ENCODE data around the gene PDE8A.
"Not testable (repeated sequence)": the region's sequence is repeated elsewhere in the genome, so short reads cannot be mapped to it uniquely, and the experiment has no call there.

The PDE8A gene

DNA sequence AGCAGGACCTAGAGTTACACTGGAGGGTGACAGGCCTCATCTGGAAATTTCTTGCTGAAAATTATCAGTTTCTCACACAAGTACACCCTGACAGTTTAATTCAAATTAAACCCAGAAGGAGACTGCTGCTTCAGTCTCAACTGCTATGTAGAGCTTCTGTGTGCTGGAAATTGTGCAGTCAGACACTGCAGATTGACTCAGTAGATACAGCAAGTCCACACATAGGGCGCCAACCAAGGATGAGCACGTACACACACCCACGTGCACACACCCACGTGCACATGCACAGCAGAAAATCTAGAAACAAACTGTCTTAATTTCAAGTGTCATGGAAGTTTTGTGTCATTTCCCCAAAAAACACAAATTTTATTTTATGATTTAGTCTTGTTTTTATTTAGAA is 192.9 kb downstream of the PDE8A start:
- Histone ChIP-seq H3K9me3 (ENCODE audit: control insufficient read depth, insufficient read depth, low read depth, low read length) (no peaks in the 10 kb centered on the region), H3K27ac (ENCODE audit: extremely low read depth, low read depth, low read length) (no peak overlapping the region), H3K4me1 (ENCODE audit: control insufficient read depth, insufficient read depth, low read length) (0 out of 2 replicates have a peak, but pooled peaks cover 2% of the 10 kb centered on the region), H3K4me3 (ENCODE audit: low read depth, low read length) (no peak overlapping the region), H3K36me3 (ENCODE audit: control insufficient read depth in 2 of 2, insufficient read depth in 1 of 2, low read length in 2 of 2) (no peaks in the 10 kb centered on the region)
- CTCF ChIA-PET: no interaction called here
- no peak for TF ChIP-seq ZNF174 (tag by site-specific recombination; IDR thresholded peaks at IDR 0.05)
- no peak for TF ChIP-seq ZNF785 (tag by site-specific recombination; IDR thresholded peaks at IDR 0.05)
- TF ChIP-seq SETDB1 (IDR thresholded peaks at IDR 0.05; ENCODE audit: insufficient read length, low read length): no peak
- 0 out of 2 replicates have a peak, but pooled peaks have one; percentile 24 for TF ChIP-seq ZFHX2 (tag by site-specific recombination; conservative IDR thresholded peaks at IDR 0.05)
- 0 out of 2 replicates have a peak, but pooled peaks have one; percentile 13 for TF ChIP-seq EGR2 (tag by site-specific recombination; IDR thresholded peaks at IDR 0.05; ENCODE audit: low read depth)
- POLR2A ChIA-PET: no interaction called here

DNA sequence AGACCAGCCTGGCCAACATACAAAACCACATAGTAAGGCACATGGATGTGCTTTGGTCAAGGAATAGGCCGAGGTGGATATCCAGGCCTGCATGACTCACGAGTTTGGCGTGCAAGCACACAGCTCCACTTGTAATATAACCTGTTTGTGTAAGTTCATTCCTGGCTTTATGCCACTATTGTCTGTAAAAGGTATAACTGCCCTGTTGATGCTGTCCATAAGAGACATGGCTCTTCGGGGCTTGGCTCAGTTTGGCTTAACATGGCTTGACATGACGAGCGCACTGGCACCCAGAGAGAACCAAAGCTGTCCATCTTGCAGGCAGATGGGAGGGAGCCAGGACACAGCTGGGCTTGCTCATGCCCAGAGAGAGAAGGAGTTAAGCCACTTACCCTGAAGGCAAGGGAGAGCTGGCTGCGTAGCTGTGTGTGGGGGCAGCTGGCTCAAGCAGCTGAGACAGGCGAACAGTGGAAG is 195.4 kb downstream of the PDE8A start:
- TF ChIP-seq SCRT2 (tag by site-specific recombination; IDR thresholded peaks at IDR 0.05): peak; percentile 80
- 0 out of 2 replicates have a peak, but pooled peaks have one; percentile 15 for TF ChIP-seq ZBTB17 (tag by site-specific recombination; IDR thresholded peaks at IDR 0.05)
- TF ChIP-seq, protein P1, sequence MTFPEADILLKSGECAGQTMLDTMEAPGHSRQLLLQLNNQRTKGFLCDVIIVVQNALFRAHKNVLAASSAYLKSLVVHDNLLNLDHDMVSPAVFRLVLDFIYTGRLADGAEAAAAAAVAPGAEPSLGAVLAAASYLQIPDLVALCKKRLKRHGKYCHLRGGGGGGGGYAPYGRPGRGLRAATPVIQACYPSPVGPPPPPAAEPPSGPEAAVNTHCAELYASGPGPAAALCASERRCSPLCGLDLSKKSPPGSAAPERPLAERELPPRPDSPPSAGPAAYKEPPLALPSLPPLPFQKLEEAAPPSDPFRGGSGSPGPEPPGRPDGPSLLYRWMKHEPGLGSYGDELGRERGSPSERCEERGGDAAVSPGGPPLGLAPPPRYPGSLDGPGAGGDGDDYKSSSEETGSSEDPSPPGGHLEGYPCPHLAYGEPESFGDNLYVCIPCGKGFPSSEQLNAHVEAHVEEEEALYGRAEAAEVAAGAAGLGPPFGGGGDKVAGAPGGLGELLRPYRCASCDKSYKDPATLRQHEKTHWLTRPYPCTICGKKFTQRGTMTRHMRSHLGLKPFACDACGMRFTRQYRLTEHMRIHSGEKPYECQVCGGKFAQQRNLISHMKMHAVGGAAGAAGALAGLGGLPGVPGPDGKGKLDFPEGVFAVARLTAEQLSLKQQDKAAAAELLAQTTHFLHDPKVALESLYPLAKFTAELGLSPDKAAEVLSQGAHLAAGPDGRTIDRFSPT (tag by site-specific recombination; IDR thresholded peaks at IDR 0.05): 0 out of 2 replicates have a peak, but pooled peaks have one; percentile 38
- H3K4me3 ChIP-seq (ENCODE audit: low read depth, low read length); H3K4me1 ChIP-seq (ENCODE audit: control insufficient read depth, insufficient read depth, low read length); H3K36me3 ChIP-seq (ENCODE audit: control insufficient read depth in 2 of 2, insufficient read depth in 1 of 2, low read length in 2 of 2); H3K9me3 ChIP-seq (ENCODE audit: control insufficient read depth, insufficient read depth, low read depth, low read length); H3K27ac ChIP-seq (ENCODE audit: extremely low read depth, low read depth, low read length): not testable (repeated sequence)
- CTCF ChIA-PET: interaction anchor here (0.6 to 1.4 kb wide), 3 partner anchors 8 to 368 kb away, joined by 3 to 10 read pairs (median 3); no protein-coding TSS in a partner anchor
- POLR2A ChIA-PET: interaction anchor here (0.8 kb wide), 1 partner anchor 8 kb away, joined by 3 read pairs; no protein-coding TSS in a partner anchor

DNA sequence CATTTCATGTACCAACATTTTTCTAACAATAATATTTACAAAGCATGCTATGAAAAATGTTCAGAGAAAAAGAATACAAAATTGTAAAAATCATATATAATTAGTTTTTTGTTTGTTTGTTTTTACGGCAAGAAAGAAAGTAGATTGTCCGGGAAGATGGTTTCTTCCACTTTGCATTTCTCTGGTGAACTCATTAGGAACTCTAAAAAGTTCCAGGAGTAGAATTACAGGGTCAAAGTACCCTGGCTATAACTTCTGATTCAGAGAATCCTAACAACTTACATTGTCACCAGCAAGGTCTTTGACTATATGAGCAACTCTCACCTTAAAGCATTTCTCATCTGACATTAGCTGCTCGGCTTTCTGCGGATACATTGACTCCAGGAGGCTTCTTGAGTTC is 196.7 kb downstream of the PDE8A start:
- H3K4me3 ChIP-seq (ENCODE audit: low read depth, low read length): no peak overlapping the region
- H3K36me3 ChIP-seq (ENCODE audit: control insufficient read depth in 2 of 2, insufficient read depth in 1 of 2, low read length in 2 of 2): no peaks in the 10 kb centered on the region
- 0 out of 2 replicates have a peak, but pooled peaks cover 2% of the 10 kb centered on the region for H3K4me1 ChIP-seq (ENCODE audit: control insufficient read depth, insufficient read depth, low read length)
- H3K27ac ChIP-seq (ENCODE audit: extremely low read depth, low read depth, low read length): no peak overlapping the region
- CTCF ChIA-PET: interaction anchor here (0.6 to 1.1 kb wide), 3 partner anchors 9 to 134 kb away, joined by 3 to 7 read pairs (median 4); no protein-coding TSS in a partner anchor
- H3K9me3 ChIP-seq (ENCODE audit: control insufficient read depth, insufficient read depth, low read depth, low read length): no peaks in the 10 kb centered on the region
- POLR2A ChIA-PET: no interaction called here
- TF ChIP-seq, protein P2, sequence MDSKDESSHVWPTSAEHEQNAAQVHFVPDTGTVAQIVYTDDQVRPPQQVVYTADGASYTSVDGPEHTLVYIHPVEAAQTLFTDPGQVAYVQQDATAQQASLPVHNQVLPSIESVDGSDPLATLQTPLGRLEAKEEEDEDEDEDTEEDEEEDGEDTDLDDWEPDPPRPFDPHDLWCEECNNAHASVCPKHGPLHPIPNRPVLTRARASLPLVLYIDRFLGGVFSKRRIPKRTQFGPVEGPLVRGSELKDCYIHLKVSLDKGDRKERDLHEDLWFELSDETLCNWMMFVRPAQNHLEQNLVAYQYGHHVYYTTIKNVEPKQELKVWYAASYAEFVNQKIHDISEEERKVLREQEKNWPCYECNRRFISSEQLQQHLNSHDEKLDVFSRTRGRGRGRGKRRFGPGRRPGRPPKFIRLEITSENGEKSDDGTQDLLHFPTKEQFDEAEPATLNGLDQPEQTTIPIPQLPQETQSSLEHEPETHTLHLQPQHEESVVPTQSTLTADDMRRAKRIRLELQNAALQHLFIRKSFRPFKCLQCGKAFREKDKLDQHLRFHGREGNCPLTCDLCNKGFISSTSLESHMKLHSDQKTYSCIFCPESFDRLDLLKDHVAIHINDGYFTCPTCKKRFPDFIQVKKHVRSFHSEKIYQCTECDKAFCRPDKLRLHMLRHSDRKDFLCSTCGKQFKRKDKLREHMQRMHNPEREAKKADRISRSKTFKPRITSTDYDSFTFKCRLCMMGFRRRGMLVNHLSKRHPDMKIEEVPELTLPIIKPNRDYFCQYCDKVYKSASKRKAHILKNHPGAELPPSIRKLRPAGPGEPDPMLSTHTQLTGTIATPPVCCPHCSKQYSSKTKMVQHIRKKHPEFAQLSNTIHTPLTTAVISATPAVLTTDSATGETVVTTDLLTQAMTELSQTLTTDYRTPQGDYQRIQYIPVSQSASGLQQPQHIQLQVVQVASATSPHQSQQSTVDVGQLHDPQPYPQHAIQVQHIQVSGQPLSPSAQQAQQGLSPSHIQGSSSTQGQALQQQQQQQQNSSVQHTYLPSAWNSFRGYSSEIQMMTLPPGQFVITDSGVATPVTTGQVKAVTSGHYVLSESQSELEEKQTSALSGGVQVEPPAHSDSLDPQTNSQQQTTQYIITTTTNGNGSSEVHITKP (tag by site-specific recombination; IDR thresholded peaks at IDR 0.05): peak; percentile 59
- TF ChIP-seq, protein P3, sequence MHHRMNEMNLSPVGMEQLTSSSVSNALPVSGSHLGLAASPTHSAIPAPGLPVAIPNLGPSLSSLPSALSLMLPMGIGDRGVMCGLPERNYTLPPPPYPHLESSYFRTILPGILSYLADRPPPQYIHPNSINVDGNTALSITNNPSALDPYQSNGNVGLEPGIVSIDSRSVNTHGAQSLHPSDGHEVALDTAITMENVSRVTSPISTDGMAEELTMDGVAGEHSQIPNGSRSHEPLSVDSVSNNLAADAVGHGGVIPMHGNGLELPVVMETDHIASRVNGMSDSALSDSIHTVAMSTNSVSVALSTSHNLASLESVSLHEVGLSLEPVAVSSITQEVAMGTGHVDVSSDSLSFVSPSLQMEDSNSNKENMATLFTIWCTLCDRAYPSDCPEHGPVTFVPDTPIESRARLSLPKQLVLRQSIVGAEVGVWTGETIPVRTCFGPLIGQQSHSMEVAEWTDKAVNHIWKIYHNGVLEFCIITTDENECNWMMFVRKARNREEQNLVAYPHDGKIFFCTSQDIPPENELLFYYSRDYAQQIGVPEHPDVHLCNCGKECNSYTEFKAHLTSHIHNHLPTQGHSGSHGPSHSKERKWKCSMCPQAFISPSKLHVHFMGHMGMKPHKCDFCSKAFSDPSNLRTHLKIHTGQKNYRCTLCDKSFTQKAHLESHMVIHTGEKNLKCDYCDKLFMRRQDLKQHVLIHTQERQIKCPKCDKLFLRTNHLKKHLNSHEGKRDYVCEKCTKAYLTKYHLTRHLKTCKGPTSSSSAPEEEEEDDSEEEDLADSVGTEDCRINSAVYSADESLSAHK (tag by site-specific recombination; IDR thresholded peaks at IDR 0.05): no peak
- no peak for TF ChIP-seq MYNN (tag by site-specific recombination; IDR thresholded peaks at IDR 0.05; ENCODE audit: borderline replicate concordance)
- TF ChIP-seq ZNF843 (tag by site-specific recombination; IDR thresholded peaks at IDR 0.05): no peak
- TF ChIP-seq ZNF837 (tag by site-specific recombination; IDR thresholded peaks at IDR 0.05): no peak
- no peak for TF ChIP-seq ZNF426 (tag by site-specific recombination; IDR thresholded peaks at IDR 0.05)
- no peak for TF ChIP-seq ZNF626 (tag by site-specific recombination; IDR thresholded peaks at IDR 0.05)
- TF ChIP-seq OSR2 (tag by site-specific recombination; IDR thresholded peaks at IDR 0.05): no peak
